ENCODE data around the gene ECSIT. TPM values are rescaled to one million over a fixed set of nuclear protein-coding genes. Genes with fewer than 3 reads are reported as not detected.

ECSIT gene
- polyA plus RNA-seq, 1 of the 3 experiments (the other 2 are of a cell fraction): 43.8 TPM

GRCh38 chr19:11457831-11458230, 71.1 kb downstream of the ECSIT start:
- Histone ChIP-seq H3K9me3 (no peaks in the 10 kb centered on the region), H2AFZ (ENCODE audit: low read depth) (no peak overlapping the region), H3K27ac (ENCODE audit: low read depth in 2 of 2, low read length in 1 of 2) (no peak overlapping the region; a peak in 1 of 4 replicates), H3K36me3 (replicated peaks in 1 of 2; ENCODE audit: control insufficient read depth in 1 of 2, insufficient read depth in 2 of 2, low read length in 1 of 2) (no peaks in the 10 kb centered on the region), H3K79me2 (ENCODE audit: insufficient read depth) (no peaks in the 10 kb centered on the region), H3K4me1 (ENCODE audit: control insufficient read depth in 1 of 2, insufficient read depth in 2 of 2, low read depth in 1 of 2, low read length in 1 of 2) (no peaks in the 10 kb centered on the region), H3K4me3 (ENCODE audit: low read depth in 2 of 2, low read length in 1 of 2) (no peak overlapping the region), H3K9ac (no peak overlapping the region), H3K9me2 (no peaks in the 10 kb centered on the region), H3F3A (replicated peaks; ENCODE audit: insufficient read depth) (no peaks in the 10 kb centered on the region), H4K20me1 (ENCODE audit: insufficient read depth) (no peaks in the 10 kb centered on the region), H3K27me3 (ENCODE audit: insufficient read depth) (no peaks in the 10 kb centered on the region), H3K4me2 (no peak overlapping the region)
- ChIA-PET POLR2A (interaction anchor here (1.2 kb wide), 1 partner anchor 16 kb away, joined by 3 read pairs; no protein-coding TSS in a partner anchor), CTCF (interaction anchor here (1.2 to 3.6 kb wide), 5 partner anchors 10 to 75 kb away, joined by 3 to 22 read pairs (median 6); no protein-coding TSS in a partner anchor)
- DNase-seq: no peak
- TF ChIP-seq FOSL2 (IDR thresholded peaks at IDR 0.05; ENCODE audit: borderline replicate concordance, low read depth) (no peak), ELF1 (IDR thresholded peaks at IDR 0.05) (no peak), GATA2 (CRISPR knock-in tag; IDR thresholded peaks at IDR 0.05) (no peak), TCF12 (IDR thresholded peaks at IDR 0.05) (no peak), RAD21 (IDR thresholded peaks at IDR 0.05; ENCODE audit: low read length) (no peak), MXI1 (IDR thresholded peaks at IDR 0.05; ENCODE audit: low read depth, low read length) (no peak), IRF3 (IDR thresholded peaks at IDR 0.05; ENCODE audit: low read depth, low read length) (no peak), EZH2phosphoT487 (IDR thresholded peaks at IDR 0.05; ENCODE audit: borderline replicate concordance, low read depth) (no peak), MEF2A (IDR thresholded peaks at IDR 0.05; ENCODE audit: borderline replicate concordance, low read depth) (no peak), REST (IDR thresholded peaks at IDR 0.05; ENCODE audit: low read depth, low read length) (no peak), POLR2AphosphoS5 (IDR thresholded peaks at IDR 0.05; ENCODE audit: low read depth, low read length) (no peak), YY1 (IDR thresholded peaks at IDR 0.05; ENCODE audit: low read depth) (no peak), NRF1 (IDR thresholded peaks at IDR 0.05; ENCODE audit: low read depth, low read length) (no peak), MAX (IDR thresholded peaks at IDR 0.05; ENCODE audit: low read depth) (no peak), NFIC (IDR thresholded peaks at IDR 0.05; ENCODE audit: borderline replicate concordance) (no peak), FOXJ3 (CRISPR knock-in tag; IDR thresholded peaks at IDR 0.05) (no peak), TEAD4 (IDR thresholded peaks at IDR 0.05; ENCODE audit: borderline replicate concordance, insufficient read depth) (no peak), CTCF (IDR thresholded peaks at IDR 0.05) (no peak)
- WGBS (ENCODE audit: low lambda C conversion rate): 82% methylated on average over 17 of the region's 20 CpGs

Data from SK-N-SH (cell line).